HG02938 (cell line): ENCODE measurements around the gene MAGEE1.

ENCODE experiments used
- ATAC-seq: cut with Tn5 transposase; IDR thresholded peaks from one replicate; pipeline ENCODE4 v1.9.1; 2021; ENCODE audit warnings: mild to moderate bottlenecking, moderate library complexity; ENCODE audit not compliant: unreplicated experiment

MAGEE1 gene

DNA sequence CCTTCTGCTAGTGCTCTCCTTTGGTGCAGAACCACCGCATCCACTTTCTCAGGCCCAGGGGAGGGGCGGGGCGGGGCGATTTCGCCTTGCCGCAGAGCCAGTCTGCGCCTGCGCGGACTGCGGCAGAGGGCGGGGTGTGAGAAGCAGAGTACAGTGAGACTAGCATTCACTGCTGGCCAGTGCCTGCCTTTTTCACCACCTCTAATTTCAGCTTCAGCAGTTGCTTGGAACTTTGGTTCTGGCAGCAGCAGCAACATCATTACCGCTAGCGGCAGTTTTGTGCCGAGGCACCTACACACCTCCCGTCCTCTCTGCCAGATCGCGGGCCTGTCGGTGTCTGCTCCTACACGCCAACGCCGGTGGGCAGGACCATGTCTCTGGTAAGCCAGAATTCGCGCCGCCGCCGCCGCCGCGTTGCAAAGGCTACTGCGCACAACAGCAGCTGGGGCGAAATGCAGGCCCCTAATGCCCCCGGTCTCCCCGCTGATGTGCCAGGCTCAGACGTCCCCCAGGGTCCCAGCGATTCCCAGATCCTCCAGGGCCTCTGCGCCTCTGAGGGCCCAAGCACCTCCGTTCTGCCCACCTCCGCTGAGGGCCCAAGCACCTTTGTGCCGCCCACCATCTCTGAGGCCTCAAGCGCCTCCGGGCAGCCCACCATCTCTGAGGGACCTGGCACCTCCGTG lies at the start of gene MAGEE1:
Gene MAGEE1 (plus strand): TSS at position 151 of the 683 bp plus-strand sequence. CDS start 221 bp downstream, at position 372.
- peak; percentile 96 for ATAC-seq

DNA sequence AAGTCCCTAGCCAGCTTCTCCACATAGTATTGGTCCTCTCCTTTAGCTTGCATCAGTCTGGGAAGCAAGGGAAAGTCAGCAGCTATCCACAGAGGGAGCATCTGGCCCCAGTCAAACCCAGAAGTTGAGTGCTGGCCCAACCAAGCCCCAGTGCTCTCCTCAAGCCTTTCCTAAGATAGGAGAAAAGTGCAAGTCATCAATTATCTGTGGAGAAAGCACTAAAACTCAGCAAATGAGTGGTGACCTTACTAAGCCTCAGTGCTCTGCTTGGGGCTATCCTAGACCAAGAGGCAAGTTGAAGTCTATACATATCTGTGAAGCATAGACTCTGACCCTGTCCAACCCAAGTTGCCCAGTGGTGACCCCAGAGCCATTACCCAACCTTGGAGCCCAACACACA lies 28.5 kb upstream of the MAGEE1 start:
- no peak for ATAC-seq

DNA sequence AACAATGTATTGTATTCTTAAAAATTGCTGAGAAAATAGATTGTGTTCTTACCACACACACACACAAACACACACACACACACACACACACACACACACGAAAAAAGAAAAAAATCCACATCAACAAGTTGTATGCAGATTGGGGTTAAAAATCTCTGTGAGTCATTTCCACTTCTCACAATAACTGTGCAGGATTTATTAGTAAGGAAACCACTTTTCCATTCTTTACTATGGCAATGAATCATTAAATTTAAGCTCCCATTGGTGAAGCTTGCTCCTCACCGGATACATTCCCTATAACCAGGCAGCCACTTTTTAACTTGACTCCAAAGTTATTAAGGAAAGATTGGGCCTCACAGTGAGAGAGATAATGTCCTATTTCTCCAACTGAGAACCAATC lies 19.7 kb upstream of the MAGEE1 start:
- ATAC-seq: no peak

DNA sequence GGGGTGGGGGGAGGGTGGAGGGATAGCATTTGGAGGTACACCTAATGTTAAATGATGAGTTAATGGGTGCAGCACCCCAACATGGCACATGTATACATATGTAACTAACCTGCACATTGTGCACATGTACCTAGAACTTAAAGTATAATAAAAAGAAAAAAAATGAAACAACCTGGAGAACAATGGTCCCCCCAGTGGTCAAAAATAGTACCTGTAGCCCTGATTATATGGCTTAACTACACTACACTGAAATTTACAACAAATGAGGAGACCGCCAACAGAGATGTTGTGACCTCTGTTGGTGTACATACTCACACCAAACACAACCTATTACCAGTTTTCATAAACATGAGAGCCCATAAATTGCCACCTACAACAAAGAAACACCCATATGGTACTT lies 7.3 kb upstream of the MAGEE1 start:
- no peak for ATAC-seq

GRCh38 chrX:76428243-76429130 lies 977 bp downstream of the MAGEE1 start:
- ATAC-seq: peak; percentile 26

DNA sequence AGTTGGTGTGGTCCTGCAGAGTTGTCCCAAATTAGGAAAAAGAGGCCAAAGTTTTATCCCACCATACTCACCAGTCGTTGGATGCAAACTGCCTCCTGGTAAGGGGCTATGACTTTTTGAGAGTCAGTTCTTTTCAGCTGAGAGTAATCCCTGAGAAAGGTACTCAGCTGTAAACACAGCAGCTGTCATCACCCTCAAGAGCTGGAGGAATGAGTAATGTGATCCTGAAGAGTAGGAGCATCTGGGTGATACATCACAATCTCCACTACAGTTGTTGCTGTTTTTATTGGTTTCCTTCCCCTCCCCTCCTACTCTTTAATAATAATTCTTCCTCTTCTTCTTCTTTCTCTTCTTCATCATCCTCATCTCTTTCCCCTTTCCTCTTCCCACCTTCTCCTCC lies 5.7 kb downstream of the MAGEE1 start:
- no peak for ATAC-seq

DNA sequence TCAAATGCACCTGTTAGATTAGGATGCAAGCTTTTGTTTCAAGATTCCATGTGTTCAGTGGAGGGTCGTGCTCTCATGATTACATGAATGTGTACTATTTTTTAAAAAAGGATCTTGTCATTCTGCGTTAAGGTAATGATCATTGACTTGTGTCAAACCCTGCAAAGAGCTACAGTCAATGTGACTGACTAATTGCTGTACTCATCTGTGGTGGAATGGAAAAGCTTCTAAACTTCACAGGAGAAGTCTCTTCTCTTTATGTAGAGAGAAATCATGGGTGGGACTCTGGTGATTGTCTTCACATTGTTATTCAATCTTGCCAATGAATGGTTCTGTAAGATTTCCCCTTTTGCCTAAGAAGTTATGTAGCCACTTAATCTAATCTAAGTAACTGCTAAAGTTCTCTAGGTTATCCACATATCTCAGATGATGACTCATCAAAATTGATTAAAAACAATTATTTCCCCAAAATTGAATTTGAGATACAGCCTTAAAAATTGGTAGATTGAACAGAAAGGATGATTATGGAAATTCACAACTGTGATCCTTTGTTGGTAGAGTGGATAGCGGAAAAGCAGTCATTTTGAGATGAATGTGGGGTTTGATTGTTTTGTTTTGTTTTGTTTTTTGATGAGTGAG lies 6.7 kb downstream of the MAGEE1 start:
- no peak for ATAC-seq

DNA sequence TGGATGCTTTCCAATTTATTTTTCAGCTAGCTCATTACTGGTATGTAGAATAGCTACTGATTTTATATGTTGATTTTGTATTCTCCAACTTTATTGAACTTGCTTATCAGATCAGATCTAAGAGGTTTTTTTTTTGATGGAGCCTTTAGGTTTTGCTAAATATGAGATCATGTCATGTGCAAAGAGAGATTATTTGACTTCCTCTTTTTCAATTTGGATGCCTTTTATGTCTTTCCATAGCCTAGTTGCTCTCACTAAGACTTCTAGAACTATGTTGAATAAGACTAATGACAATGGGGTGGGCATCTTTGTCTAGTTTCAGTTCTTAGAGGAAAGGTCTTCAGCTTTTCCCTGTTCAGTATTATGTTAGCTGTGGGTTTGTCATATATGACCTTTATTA lies 11.7 kb downstream of the MAGEE1 start:
- no peak for ATAC-seq

DNA sequence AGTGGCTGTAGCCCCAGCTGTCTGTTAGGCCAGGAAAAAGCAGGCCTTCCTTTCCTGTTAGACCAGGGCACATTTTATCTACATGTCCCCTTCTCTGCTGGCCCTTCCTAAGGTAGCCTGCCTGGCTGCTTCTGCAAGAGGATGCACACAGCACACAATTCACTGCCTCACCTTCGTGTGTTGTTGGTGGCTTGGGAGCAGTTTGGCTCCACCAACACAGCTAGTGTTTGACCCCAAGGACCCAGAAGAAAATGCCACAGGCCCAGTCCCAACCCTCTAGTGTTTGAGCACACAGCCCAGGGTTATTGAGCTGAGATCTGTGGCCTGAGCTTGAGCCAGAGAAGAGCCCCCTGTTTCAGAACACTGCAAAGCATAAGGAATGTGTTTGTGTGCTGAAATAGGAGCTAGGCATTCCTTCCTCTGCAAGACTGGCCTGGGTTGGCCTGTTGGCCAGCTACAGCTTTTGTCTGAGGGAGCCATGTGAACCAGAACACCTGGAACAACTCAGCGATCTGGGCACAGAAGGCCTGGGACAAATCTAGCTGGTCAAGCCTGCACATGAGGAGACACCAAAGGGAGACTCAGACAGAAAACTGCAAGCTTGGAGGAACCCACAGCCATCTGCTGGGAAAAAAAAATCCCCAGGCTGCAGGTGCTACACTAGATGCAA lies 26.4 kb downstream of the MAGEE1 start:
- ATAC-seq: no peak

DNA sequence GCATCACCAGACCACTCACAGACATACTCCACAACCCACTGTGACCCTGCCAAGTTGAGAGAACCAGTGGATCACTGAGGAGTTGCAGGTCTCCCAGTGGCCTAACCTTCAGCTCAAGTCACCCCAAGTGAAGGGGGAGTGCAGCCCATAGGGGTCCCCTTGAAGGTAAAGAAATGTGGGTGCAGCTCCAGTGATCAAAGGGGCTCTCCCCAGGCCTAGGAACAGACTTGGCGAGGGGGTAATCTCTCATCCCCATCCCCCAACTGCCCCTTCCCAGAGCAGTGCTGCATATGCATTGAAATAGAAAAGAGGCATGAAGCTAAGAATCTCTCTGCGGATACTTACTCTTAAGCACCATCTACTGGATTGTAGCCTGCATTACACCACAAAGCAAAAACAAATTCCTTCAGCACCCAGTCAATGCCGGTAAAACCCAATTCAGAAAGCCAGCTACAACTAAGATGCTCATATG lies 27.0 kb downstream of the MAGEE1 start:
- peak; percentile 75 for ATAC-seq

GRCh38 chrX:76477353-76477752 lies 49.8 kb downstream of the MAGEE1 start:
- no peak for ATAC-seq
